Activated T-cell treated with anti-CD3 and anti-CD28 coated beads, Interleukin-2, amount 50 U/mL, for 4 hours (primary cell): Measurements from ENCODE around the gene SLC24A3. TPM values are rescaled to one million over a fixed set of nuclear protein-coding genes. Genes with fewer than 3 reads are reported as not detected.

Source experiments
- ATAC-seq, 2 donors: fragments of 200-7000 bp; cut with Tn5 transposase; one replicate each; pipeline ENCODE4 v1.10.0; 2021
- DNase-seq: peaks from one replicate; pipeline ENCODE4 v3.0.0-alpha.2; 2020
- H3K27me3 Mint-ChIP-seq: one replicate; pipeline ENCODE4 v1.8.0; 2021; ENCODE audit warnings: low read depth, mixed read lengths
- H3K36me3 Mint-ChIP-seq: one replicate; pipeline ENCODE4 v1.8.0; 2022; ENCODE audit warnings: mixed read lengths; ENCODE audit not compliant: insufficient read depth
- H3K4me1 Mint-ChIP-seq: one replicate; pipeline ENCODE4 v1.8.0; 2021; ENCODE audit warnings: low read depth, mixed read lengths
- H3K4me3 Mint-ChIP-seq: one replicate; pipeline ENCODE4 v1.8.0; 2021; ENCODE audit warnings: mild to moderate bottlenecking, moderate library complexity, mixed read lengths
- H3K9me3 Mint-ChIP-seq: one replicate; pipeline ENCODE4 v1.8.0; 2021; ENCODE audit warnings: mixed read lengths
- total RNA-seq, 3 donors: library from RNA; stranded (reverse); gene quantifications; one replicate each; pipeline ENCODE4 v1.2.1, GENCODE V29; 2021

SLC24A3 gene
- total RNA-seq: under 1 TPM in 2 of 3 donors, not detected in 1; 0.05 to 0.10 TPM

DNA sequence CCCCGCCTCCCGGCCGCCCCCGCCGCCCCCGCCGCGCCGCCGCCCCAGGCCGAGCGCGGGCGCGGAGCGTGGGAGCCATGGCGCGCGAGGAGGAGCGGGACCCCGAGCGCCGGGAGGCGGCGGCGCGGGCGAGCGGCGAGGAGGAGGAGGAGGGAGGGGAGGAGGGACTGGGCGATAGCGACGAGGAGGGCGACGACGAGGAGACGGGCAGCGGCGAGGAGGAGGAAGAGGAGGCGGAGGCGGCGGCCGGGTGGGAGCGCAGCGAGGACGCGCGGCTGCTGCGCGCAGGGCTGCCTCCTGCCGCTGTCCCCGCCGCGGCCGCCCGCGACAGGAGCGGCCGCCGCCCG, at the start of gene SLC24A3:
TSS of gene SLC24A3 (plus strand) at position 174 of the 347 bp plus-strand sequence.
- Mint-ChIP-seq H3K36me3 (no peaks in the 10 kb centered on the region), H3K9me3 (no peaks in the 10 kb centered on the region), H3K27me3 (peaks cover 30% of the 10 kb centered on the region), H3K4me3 (no peak within 1 kb of the TSS), H3K4me1 (no peaks in the 10 kb centered on the region)
- ATAC-seq: peak in 1 of 2 donors; percentile 24
- DNase-seq: no peak

- DNase-seq (no peak), ATAC-seq (no peak)
- no peaks in the 10 kb centered on the region for H3K36me3 Mint-ChIP-seq
- H3K27me3 Mint-ChIP-seq: peaks cover 6% of the 10 kb centered on the region
- H3K4me3 Mint-ChIP-seq: no peak overlapping the region
- H3K4me1 Mint-ChIP-seq: no peaks in the 10 kb centered on the region
- peaks cover 18% of the 10 kb centered on the region for H3K9me3 Mint-ChIP-seq
These were observed 42.3 kb upstream of the SLC24A3 start for GRCh38 chr20:19170148-19170547.

DNA sequence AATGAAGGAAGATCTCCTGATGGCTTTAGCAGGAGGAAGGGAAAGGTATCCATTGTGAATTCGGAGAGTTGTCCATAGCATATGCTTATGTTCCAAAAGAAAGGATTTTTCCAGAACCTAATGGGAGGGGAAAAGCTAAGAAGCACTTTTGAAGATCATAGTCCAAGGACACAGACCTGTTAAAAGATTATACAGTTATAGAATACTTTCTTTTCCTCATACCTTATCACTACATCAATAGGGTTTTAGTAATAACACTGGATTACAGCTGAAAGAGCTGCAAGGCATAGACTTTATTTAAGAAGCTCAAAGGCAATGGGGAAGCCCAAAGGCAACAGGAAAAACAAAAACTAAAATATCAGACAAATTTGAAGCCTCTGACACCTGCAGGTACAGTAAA, 39.8 kb upstream of the SLC24A3 start:
- Mint-ChIP-seq H3K4me1 (no peaks in the 10 kb centered on the region), H3K9me3 (peaks cover 20% of the 10 kb centered on the region), H3K36me3 (no peaks in the 10 kb centered on the region), H3K4me3 (no peak overlapping the region), H3K27me3 (peaks cover 6% of the 10 kb centered on the region)
- DNase-seq (no peak), ATAC-seq (no peak)

- DNase-seq: no peak
- peaks cover 7% of the 10 kb centered on the region for H3K9me3 Mint-ChIP-seq
- no peak for ATAC-seq
- no peaks in the 10 kb centered on the region for H3K36me3 Mint-ChIP-seq
- no peaks in the 10 kb centered on the region for H3K4me1 Mint-ChIP-seq
- H3K27me3 Mint-ChIP-seq: no peaks in the 10 kb centered on the region
- no peak overlapping the region for H3K4me3 Mint-ChIP-seq
These were observed 35.9 kb upstream of the SLC24A3 start for GRCh38 chr20:19176470-19177052.

GRCh38 chr20:19181552-19181951, 30.9 kb upstream of the SLC24A3 start:
- Mint-ChIP-seq H3K36me3 (no peaks in the 10 kb centered on the region), H3K4me3 (no peak overlapping the region), H3K9me3 (peaks cover 3% of the 10 kb centered on the region), H3K4me1 (no peaks in the 10 kb centered on the region), H3K27me3 (no peaks in the 10 kb centered on the region)
- ATAC-seq (no peak), DNase-seq (no peak)

DNA sequence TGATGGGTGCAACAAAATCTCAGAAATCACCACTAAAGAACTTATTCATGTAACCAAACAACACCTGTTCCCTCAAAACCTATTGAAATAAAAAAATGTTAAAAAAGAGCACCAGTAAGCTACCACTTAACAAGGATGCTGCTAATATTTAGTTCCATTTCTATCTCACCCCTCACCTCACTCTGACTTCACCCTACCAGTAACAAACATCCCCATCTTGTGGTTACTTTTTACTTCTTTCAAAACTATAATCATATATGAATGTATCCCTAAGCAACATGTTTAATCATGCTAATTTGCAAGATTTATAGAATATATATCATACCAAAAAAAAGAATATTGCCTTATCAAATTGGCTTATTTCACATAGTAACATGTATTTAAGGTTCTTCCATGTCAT, 27.4 kb upstream of the SLC24A3 start:
- Mint-ChIP-seq H3K27me3 (no peaks in the 10 kb centered on the region), H3K4me3 (no peak overlapping the region)
- ATAC-seq: no peak

GRCh38 chr20:19193349-19193748, 19.1 kb upstream of the SLC24A3 start:
- Mint-ChIP-seq H3K4me3 (no peak overlapping the region), H3K9me3 (peaks cover 5% of the 10 kb centered on the region), H3K4me1 (no peaks in the 10 kb centered on the region), H3K36me3 (no peaks in the 10 kb centered on the region), H3K27me3 (no peaks in the 10 kb centered on the region)
- ATAC-seq (no peak), DNase-seq (no peak)

More for the DNA sequence above, 27.4 kb upstream of the SLC24A3 start:
- H3K36me3 Mint-ChIP-seq: no peaks in the 10 kb centered on the region
- H3K4me1 Mint-ChIP-seq: no peaks in the 10 kb centered on the region
- H3K9me3 Mint-ChIP-seq: peaks cover 5% of the 10 kb centered on the region
- no peak for DNase-seq

DNA sequence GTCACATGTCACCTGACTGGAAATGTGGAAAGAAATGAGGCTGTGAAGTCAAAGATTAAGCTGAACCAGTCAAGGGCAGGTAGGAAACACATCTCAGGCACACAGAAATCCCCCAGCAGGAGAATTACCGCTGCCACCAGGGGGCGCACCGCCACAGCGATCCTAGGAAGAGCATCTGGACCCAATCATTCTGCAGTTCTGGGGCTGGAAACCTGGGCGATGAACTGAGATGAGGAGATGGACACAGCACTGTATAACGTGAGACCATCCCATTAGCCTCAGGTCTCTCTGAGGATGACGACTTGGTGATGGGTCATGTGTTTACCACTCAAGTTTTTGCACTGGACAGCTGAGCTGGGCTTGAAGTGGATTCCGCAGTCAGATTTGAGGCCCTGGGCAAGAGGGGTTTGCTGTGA, 6.5 kb upstream of the SLC24A3 start:
- no peak overlapping the region for H3K4me3 Mint-ChIP-seq
- ATAC-seq (peak in 1 of 2 donors; percentile 43), DNase-seq (peak; percentile 51)
- peaks cover 21% of the 10 kb centered on the region for H3K27me3 Mint-ChIP-seq
- H3K36me3 Mint-ChIP-seq: no peaks in the 10 kb centered on the region
- H3K9me3 Mint-ChIP-seq: no peaks in the 10 kb centered on the region
- H3K4me1 Mint-ChIP-seq: no peaks in the 10 kb centered on the region

- Mint-ChIP-seq H3K27me3 (peaks cover 28% of the 10 kb centered on the region), H3K36me3 (no peaks in the 10 kb centered on the region)
These were observed 4.9 kb upstream of the SLC24A3 start for GRCh38 chr20:19207541-19207940.

DNA sequence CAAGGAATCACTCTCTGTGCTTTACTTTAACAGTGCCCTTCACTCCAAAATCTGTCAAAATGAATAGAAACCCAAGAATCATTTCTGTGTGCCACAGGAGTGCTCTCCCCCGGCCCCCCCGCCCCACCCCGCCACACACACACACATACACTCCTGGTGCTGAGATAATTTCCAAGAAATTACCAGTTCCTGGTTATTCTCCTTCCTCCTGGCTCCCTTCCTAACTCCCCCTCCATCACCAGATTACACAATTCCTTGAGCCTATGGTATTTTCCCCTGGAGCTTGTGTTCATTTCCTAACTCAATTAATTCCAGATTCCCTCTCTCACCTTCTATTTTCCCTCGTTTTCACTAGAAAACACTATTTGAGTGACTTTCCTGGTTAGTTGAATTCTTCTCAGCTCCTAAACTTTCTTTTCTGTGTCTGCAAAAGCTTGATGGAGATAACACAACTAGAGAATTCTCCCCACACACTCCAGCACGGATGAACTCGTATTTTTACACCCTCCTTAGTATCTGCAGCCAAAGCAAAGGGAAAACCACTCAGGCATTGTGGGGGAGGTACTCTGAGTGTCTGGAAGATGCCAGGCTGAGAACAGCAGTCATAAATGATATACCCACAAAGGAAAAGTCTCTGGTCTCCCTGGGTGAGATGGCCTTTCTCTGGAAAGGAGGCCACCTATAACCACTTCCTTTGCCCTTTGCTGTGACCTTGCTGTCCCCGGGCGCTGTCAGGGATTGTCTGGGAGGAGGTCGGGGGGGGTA, 1.9 kb upstream of the SLC24A3 start:
- peaks cover 33% of the 10 kb centered on the region for H3K27me3 Mint-ChIP-seq
- no peak for DNase-seq
- no peak overlapping the region for H3K4me3 Mint-ChIP-seq

More at GRCh38 chr20:19207541-19207940, 4.9 kb upstream of the SLC24A3 start:
- no peak for DNase-seq
- no peaks in the 10 kb centered on the region for H3K4me1 Mint-ChIP-seq
- no peak for ATAC-seq
- no peak overlapping the region for H3K4me3 Mint-ChIP-seq
- H3K9me3 Mint-ChIP-seq: no peaks in the 10 kb centered on the region

GRCh38 chr20:19211252-19211651, 1.2 kb upstream of the SLC24A3 start:
- H3K4me3 Mint-ChIP-seq: no peak overlapping the region
- no peaks in the 10 kb centered on the region for H3K9me3 Mint-ChIP-seq

More for the DNA sequence above, 1.9 kb upstream of the SLC24A3 start:
- ATAC-seq: no peak
- H3K36me3 Mint-ChIP-seq: no peaks in the 10 kb centered on the region
- H3K4me1 Mint-ChIP-seq: no peaks in the 10 kb centered on the region
- H3K9me3 Mint-ChIP-seq: no peaks in the 10 kb centered on the region

GRCh38 chr20:19211661-19212468, 577 bp upstream of the SLC24A3 start:
- no peak overlapping the region for H3K4me3 Mint-ChIP-seq
- no peaks in the 10 kb centered on the region for H3K36me3 Mint-ChIP-seq
- peak in 1 of 2 donors; percentile 40 for ATAC-seq
- H3K9me3 Mint-ChIP-seq: no peaks in the 10 kb centered on the region
- H3K4me1 Mint-ChIP-seq: no peaks in the 10 kb centered on the region
- H3K27me3 Mint-ChIP-seq: peaks cover 30% of the 10 kb centered on the region
- no peak for DNase-seq

More at GRCh38 chr20:19211252-19211651, 1.2 kb upstream of the SLC24A3 start:
- H3K27me3 Mint-ChIP-seq: peaks cover 30% of the 10 kb centered on the region
- ATAC-seq: no peak
- no peaks in the 10 kb centered on the region for H3K4me1 Mint-ChIP-seq
- H3K36me3 Mint-ChIP-seq: no peaks in the 10 kb centered on the region
- DNase-seq: no peak

DNA sequence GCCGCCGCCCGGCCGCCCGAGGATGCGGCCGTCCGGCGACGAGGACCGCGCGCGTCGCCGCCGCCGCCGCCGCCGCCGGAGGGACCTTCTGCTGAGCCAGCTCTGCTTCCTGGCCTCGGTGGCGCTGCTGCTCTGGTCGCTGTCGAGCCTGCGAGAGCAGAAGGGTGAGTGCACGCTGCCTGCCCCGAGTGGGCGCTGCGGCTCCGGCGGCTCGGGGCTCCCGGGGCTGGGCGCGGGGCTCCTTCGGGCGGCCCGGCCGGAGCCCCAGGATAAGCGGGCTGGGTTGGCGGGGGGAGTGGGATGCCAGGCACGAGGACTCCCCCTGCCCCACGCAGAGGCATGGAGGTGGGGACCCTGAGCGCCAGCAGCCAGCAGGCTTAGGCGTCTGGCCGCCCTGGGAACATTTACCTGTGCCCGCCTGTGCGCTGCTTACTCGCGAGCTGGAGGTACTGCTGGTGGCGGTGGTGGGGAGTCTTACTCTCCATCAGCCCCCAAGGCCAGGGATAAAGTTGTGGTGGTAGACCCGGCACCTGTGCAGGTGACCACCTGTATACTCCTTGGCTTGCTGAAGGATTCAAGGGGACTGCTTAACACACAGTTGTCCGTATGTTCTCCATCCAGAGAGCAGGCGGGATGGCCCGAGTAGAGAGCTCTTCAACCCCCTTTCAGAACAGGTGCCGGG, 520 bp downstream of the SLC24A3 start:
- ATAC-seq (peak; percentile 69 to 75), DNase-seq (no peak)
- Mint-ChIP-seq H3K9me3 (no peaks in the 10 kb centered on the region), H3K4me1 (no peaks in the 10 kb centered on the region), H3K27me3 (peaks cover 30% of the 10 kb centered on the region), H3K36me3 (no peaks in the 10 kb centered on the region), H3K4me3 (no peak overlapping the region)

- Mint-ChIP-seq H3K36me3 (no peaks in the 10 kb centered on the region), H3K27me3 (peaks cover 30% of the 10 kb centered on the region), H3K4me3 (no peak overlapping the region)
These were observed 1.6 kb downstream of the SLC24A3 start for GRCh38 chr20:19213946-19214490.

More at GRCh38 chr20:19213946-19214490, 1.6 kb downstream of the SLC24A3 start:
- Mint-ChIP-seq H3K4me1 (no peaks in the 10 kb centered on the region), H3K9me3 (no peaks in the 10 kb centered on the region)
- DNase-seq (no peak), ATAC-seq (no peak)
